RWPE2 (cell line): ENCODE results near the gene RSPRY1.

Source experiments
- ATAC-seq: fragments of 200-7000 bp; cut with Tn5 transposase; 3 replicates; pipeline ENCODE4 v1.9.1; 2021; ENCODE audit warnings: low read depth
- DNase-seq: peaks from one replicate; pipeline ENCODE4 v3.0.0-alpha.2; 2020; ENCODE audit warnings: low spot score
- H3K27ac ChIP-seq: fragments of 450-650 bp; 2 replicates; pipeline ENCODE4 v1.5.1; 2017; ENCODE audit warnings: mild to moderate bottlenecking; ENCODE audit not compliant: poor library complexity, severe bottlenecking
- H3K27me3 ChIP-seq: fragments of 250-450 bp; sonication (Bioruptor Pico); 2 replicates; pipeline ENCODE4 v1.5.1; 2021; ENCODE audit warnings: mild to moderate bottlenecking, moderate library complexity; ENCODE audit not compliant: insufficient read depth, poor library complexity, severe bottlenecking
- H3K36me3 ChIP-seq: fragments of 250-450 bp; sonication (Bioruptor Pico); 2 replicates; pipeline ENCODE4 v1.5.1; 2020; ENCODE audit warnings: low read depth, mild to moderate bottlenecking, moderate library complexity
- H3K4me1 ChIP-seq: fragments of 250-450 bp; sonication (Bioruptor Pico); 2 replicates; pipeline ENCODE4 v1.5.1; 2021; ENCODE audit warnings: mild to moderate bottlenecking, moderate library complexity; ENCODE audit not compliant: insufficient read depth, poor library complexity, severe bottlenecking
- H3K4me3 ChIP-seq: fragments of 250-450 bp; sonication (Bioruptor Pico); 2 replicates; pipeline ENCODE4 v1.5.1; 2021; ENCODE audit warnings: mild to moderate bottlenecking, moderate library complexity; ENCODE audit not compliant: severe bottlenecking
- H3K9me3 ChIP-seq: fragments of 250-450 bp; sonication (Bioruptor Pico); 2 replicates; pipeline ENCODE4 v1.5.1; 2021; ENCODE audit warnings: mild to moderate bottlenecking, moderate library complexity; ENCODE audit not compliant: severe bottlenecking
- TF ChIP-seq, protein P1 (sequence below): fragments of 450-650 bp; IDR thresholded peaks from one replicate; pipeline ENCODE4 v1.5.1; 2017; ENCODE audit warnings: mild to moderate bottlenecking, moderate library complexity; ENCODE audit not compliant: poor library complexity, severe bottlenecking

Gene RSPRY1

DNA sequence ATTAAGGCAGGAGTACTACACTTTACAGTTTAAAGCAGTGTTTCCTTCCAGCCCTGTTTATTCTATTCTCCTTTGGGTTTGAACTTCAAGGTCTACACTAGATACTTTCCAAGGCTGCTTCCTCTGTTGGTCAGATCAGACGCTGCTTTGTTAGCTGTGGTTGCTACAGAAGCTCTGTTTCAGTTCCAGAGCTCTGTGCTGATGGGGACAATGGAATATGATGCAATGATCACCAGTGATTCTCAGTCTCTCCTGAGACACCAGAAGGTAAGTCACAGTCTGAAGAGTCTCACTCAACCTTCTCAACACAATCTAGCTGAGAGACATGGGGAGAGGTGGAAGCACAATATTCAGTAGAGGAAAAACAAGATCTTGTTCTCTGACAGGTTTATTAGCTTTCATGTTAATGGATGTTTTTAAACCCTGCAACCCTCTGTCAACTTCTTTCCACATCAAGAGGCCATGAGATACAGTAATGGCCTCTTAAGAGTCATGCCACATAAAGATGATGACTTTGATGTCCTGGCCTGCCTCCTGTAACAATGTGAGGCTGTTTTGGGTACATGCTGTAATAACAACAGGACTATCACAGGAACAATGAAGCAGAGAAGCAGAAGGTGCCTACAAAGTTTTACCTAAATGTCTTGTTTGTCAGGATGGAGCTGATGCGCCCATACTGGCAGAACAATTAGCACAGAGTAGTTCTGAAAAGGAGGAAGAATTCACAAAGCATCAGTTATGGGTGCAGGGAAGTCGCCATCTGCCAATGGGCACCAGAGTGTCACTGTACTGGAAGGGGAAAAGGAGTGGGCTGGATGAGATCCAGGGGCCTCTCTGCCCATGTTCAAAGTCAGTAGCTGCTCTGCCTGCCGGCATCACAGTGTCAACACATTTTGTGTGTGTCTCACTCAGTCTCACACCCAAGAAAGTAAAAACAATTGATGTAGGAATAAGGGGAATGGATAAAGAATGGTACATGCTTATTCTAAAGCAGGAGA lies 33.7 kb upstream of the RSPRY1 start:
- no peak overlapping the region for H3K4me3 ChIP-seq
- H3K4me1 ChIP-seq: peaks cover 6% of the 10 kb centered on the region
- peaks cover 50% of the 10 kb centered on the region for H3K36me3 ChIP-seq
- H3K9me3 ChIP-seq: no peaks in the 10 kb centered on the region
- ATAC-seq (no peak), DNase-seq (no peak)
- H3K27me3 ChIP-seq: no peaks in the 10 kb centered on the region
- TF ChIP-seq, protein P1, sequence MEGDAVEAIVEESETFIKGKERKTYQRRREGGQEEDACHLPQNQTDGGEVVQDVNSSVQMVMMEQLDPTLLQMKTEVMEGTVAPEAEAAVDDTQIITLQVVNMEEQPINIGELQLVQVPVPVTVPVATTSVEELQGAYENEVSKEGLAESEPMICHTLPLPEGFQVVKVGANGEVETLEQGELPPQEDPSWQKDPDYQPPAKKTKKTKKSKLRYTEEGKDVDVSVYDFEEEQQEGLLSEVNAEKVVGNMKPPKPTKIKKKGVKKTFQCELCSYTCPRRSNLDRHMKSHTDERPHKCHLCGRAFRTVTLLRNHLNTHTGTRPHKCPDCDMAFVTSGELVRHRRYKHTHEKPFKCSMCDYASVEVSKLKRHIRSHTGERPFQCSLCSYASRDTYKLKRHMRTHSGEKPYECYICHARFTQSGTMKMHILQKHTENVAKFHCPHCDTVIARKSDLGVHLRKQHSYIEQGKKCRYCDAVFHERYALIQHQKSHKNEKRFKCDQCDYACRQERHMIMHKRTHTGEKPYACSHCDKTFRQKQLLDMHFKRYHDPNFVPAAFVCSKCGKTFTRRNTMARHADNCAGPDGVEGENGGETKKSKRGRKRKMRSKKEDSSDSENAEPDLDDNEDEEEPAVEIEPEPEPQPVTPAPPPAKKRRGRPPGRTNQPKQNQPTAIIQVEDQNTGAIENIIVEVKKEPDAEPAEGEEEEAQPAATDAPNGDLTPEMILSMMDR: no peak
- H3K27ac ChIP-seq: no peak overlapping the region

DNA sequence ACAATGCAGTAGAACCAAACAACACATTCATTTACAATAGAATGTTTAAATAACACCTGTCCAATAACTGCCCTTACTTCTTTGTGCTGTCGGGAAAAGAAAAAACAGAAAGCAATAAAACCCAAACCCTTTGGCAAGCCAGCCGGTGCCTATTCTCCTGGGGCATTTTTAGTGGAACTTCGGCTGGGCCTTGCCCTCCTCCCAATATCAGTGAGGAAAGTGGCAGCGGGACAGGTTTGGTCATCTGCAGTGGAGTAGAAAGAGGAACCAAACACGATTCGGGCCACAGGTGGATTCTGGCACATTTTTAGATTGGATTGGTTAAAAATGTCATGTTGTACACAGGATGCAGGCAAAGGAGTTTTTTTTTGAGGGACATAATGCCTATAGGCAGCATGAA lies 32.3 kb upstream of the RSPRY1 start:
- Histone ChIP-seq H3K27ac (no peak overlapping the region), H3K27me3 (no peaks in the 10 kb centered on the region), H3K4me3 (no peak overlapping the region), H3K36me3 (peaks cover 65% of the 10 kb centered on the region), H3K9me3 (no peaks in the 10 kb centered on the region), H3K4me1 (no peaks in the 10 kb centered on the region)
- ATAC-seq: no peak
- DNase-seq: no peak
- TF ChIP-seq, protein P1: no peak

DNA sequence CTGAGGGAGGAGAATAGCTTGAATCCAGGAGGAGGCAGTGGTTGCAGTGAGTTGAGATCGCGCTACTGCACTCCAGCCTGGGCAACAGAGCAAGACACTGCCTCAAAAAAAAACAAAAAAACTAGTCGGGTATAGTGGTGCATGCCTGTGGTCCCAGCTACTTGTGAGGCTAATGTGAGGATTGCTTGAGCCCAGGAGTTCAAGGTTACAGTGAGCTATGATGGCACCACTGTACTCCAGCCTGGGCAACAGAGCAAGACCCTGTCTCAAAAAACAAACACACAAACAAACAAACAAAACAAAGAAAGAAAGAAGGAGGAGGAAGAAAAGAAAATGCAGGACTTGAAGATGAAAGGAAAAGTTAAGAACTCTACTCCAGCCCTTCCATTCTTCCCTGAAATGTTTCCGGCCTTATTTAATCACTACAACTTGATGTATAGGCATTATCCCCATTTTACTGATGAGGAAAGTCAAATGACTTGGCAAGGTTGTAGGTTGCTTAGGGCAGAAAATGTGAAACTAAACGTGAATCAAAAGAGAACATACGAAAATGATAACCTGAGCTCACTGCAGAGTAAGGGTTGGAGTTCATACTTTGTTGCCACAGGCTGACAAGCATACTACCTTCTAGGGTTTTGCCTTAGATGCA lies 30.3 kb upstream of the RSPRY1 start:
- Histone ChIP-seq H3K9me3 (no peaks in the 10 kb centered on the region), H3K27me3 (no peaks in the 10 kb centered on the region), H3K4me1 (no peaks in the 10 kb centered on the region), H3K36me3 (peaks cover 85% of the 10 kb centered on the region), H3K27ac (no peak overlapping the region), H3K4me3 (no peak overlapping the region)
- no peak for DNase-seq
- TF ChIP-seq, protein P1: no peak
- ATAC-seq: no peak

DNA sequence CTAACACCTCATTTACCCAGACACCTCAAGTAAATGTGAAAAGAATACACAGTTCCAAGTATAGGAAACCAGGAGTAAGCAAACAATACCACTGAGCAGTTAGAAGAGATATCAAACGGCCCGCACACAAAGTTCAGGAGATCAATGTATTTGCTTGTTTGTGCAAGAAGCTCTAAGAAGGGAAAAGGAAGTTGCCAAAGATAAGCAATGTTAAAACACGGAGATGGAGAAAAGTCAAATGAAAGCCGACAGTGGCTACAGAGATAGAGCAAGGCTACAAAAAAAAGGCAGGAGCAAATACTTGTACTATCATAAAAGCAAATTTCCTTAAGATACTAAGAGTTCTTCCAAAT lies 29.8 kb upstream of the RSPRY1 start:
- DNase-seq: no peak
- Histone ChIP-seq H3K9me3 (no peaks in the 10 kb centered on the region), H3K4me3 (no peak overlapping the region), H3K4me1 (no peaks in the 10 kb centered on the region), H3K27me3 (no peaks in the 10 kb centered on the region), H3K36me3 (peaks cover 90% of the 10 kb centered on the region), H3K27ac (no peak overlapping the region)
- TF ChIP-seq, protein P1: no peak
- ATAC-seq: no peak

DNA sequence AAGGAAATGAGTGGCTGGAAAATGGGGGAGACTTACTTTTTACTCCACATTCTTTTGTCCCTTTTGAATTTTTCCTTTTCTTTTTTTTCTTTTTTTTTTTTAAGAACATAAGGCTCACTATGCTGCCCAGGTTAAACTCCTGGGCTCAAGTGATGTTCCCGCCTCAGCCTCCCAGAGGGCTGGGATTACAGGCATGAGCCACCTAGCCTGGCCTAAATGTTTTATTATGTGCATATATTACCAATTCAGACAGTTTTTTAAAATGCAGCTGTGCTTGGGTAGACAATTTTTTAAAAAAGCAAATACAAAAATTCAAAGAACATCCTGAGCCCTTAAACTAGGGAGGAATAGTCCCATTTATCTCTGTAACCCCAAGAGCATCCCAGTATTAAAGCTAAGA lies 28.6 kb upstream of the RSPRY1 start:
- H3K27me3 ChIP-seq: no peaks in the 10 kb centered on the region
- peaks cover 96% of the 10 kb centered on the region for H3K36me3 ChIP-seq
- no peaks in the 10 kb centered on the region for H3K9me3 ChIP-seq
- DNase-seq (no peak), ATAC-seq (no peak)
- no peak overlapping the region for H3K27ac ChIP-seq
- no peak overlapping the region for H3K4me3 ChIP-seq
- no peaks in the 10 kb centered on the region for H3K4me1 ChIP-seq
- TF ChIP-seq, protein P1: no peak
